Measurements from ENCODE around the gene SYS1. TPM values are rescaled to one million over a fixed set of nuclear protein-coding genes. Genes with fewer than 3 reads are reported as not detected.

SYS1 gene
- total RNA-seq, 1 donor from 2014 or later, result 25.2 TPM

DNA sequence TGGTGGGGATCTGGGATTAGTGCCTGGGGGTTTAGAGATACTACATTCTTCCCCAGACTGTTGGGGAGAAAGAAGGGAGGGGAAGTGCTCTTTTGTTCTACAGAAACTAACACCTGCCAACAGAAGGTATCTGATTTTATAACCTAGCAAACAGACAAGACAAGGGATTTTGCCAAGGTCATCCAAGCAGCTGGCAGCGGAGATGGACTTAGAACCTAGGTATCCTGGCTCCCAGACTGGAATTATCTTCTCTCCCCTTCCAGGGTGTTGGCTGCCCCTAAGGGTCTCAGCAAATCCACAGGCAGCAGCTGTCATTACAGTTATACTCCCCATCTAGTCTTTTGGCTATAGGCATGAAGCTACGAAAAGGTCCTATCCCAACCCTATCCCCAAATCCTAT is 23.2 kb upstream of the SYS1 start:
- Mint-ChIP-seq H3K27ac (ENCODE audit: unreplicated experiment) (peak overlapping the region; percentile 41), H3K27me3 (ENCODE audit: low read depth, unreplicated experiment) (no peaks in the 10 kb centered on the region), H3K9me3 (ENCODE audit: unreplicated experiment) (no peaks in the 10 kb centered on the region), H3K4me1 (ENCODE audit: low read depth, unreplicated experiment) (peaks cover 79% of the 10 kb centered on the region), H3K36me3 (ENCODE audit: low read depth, unreplicated experiment) (peaks cover 7% of the 10 kb centered on the region), H3K4me3 (ENCODE audit: unreplicated experiment) (peak overlapping the region; percentile 50)
- Histone ChIP-seq H3K4me1 (ENCODE audit: insufficient read depth, low read length) (peaks cover 85% of the 10 kb centered on the region), H3K9ac (ENCODE audit: low read length) (no peak overlapping the region), H3K79me2 (ENCODE audit: insufficient read depth, low read length) (peaks cover 85% of the 10 kb centered on the region), H3K36me3 (ENCODE audit: insufficient read depth, low read length) (peaks cover 14% of the 10 kb centered on the region), H3K4me3 (ENCODE audit: insufficient read depth, low read depth, low read length) (no peak overlapping the region), H3K9me3 (ENCODE audit: insufficient read depth, low read depth, low read length) (no peaks in the 10 kb centered on the region), H2AFZ (ENCODE audit: low read depth, low read length) (no peak overlapping the region), H3K27ac (ENCODE audit: low read depth, low read length) (no peak overlapping the region), H3K4me2 (ENCODE audit: low read length) (no peak overlapping the region), H3K27me3 (ENCODE audit: insufficient read depth, low read length) (no peaks in the 10 kb centered on the region), H4K20me1 (ENCODE audit: insufficient read depth, low read length) (peaks cover 37% of the 10 kb centered on the region)
- DNase-seq (ENCODE audit: low read depth) (no peak), FAIRE-seq (no peak)
- TF ChIP-seq EZH2 (IDR thresholded peaks at IDR 0.05; ENCODE audit: insufficient read depth, low read length), result no peak
- TF ChIP-seq, protein P1, sequence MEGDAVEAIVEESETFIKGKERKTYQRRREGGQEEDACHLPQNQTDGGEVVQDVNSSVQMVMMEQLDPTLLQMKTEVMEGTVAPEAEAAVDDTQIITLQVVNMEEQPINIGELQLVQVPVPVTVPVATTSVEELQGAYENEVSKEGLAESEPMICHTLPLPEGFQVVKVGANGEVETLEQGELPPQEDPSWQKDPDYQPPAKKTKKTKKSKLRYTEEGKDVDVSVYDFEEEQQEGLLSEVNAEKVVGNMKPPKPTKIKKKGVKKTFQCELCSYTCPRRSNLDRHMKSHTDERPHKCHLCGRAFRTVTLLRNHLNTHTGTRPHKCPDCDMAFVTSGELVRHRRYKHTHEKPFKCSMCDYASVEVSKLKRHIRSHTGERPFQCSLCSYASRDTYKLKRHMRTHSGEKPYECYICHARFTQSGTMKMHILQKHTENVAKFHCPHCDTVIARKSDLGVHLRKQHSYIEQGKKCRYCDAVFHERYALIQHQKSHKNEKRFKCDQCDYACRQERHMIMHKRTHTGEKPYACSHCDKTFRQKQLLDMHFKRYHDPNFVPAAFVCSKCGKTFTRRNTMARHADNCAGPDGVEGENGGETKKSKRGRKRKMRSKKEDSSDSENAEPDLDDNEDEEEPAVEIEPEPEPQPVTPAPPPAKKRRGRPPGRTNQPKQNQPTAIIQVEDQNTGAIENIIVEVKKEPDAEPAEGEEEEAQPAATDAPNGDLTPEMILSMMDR (IDR thresholded peaks at IDR 0.05; ENCODE audit: insufficient read depth, low read depth, low read length), result no peak

DNA sequence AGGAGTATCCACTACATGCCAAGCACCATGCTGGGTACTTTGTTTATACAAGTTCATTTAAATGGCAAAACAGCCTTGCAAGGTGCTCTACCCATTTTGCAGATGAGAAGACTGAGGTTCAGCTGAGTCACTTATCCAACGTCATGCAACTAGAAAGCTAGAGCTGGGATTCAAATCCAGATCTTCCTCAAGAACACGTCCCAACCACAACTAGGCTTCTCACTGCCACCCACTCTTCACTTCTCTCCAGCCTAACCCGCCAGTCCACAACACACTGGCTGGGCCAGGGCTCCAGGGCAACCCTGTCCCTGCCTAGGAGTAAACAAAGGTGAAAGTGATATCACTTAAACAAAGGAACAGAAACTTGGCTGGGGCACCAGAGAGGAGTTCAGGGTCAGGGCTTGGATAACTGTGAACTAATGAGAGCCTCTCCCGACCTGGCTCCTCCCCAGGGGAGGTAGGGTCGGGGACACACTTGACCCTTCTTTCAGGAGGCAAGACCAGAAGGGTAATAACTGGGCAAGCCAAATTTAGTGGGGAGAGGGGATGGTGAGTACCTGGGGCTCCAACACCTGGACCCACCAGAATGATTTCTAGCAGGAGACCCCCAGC is 22.6 kb upstream of the SYS1 start:
- peaks cover 7% of the 10 kb centered on the region for H3K36me3 Mint-ChIP-seq (ENCODE audit: low read depth, unreplicated experiment)
- no peaks in the 10 kb centered on the region for H3K27me3 ChIP-seq (ENCODE audit: insufficient read depth, low read length)
- peaks cover 40% of the 10 kb centered on the region for H4K20me1 ChIP-seq (ENCODE audit: insufficient read depth, low read length)
- H3K27me3 Mint-ChIP-seq (ENCODE audit: low read depth, unreplicated experiment), result no peaks in the 10 kb centered on the region
- H3K4me1 ChIP-seq (ENCODE audit: insufficient read depth, low read length), result peaks cover 91% of the 10 kb centered on the region
- no peak overlapping the region for H2AFZ ChIP-seq (ENCODE audit: low read depth, low read length)
- no peak for DNase-seq (ENCODE audit: low read depth)
- H3K9me3 ChIP-seq (ENCODE audit: insufficient read depth, low read depth, low read length), result no peaks in the 10 kb centered on the region
- peaks cover 85% of the 10 kb centered on the region for H3K79me2 ChIP-seq (ENCODE audit: insufficient read depth, low read length)
- H3K36me3 ChIP-seq (ENCODE audit: insufficient read depth, low read length), result peaks cover 11% of the 10 kb centered on the region
- H3K4me1 Mint-ChIP-seq (ENCODE audit: low read depth, unreplicated experiment), result peaks cover 84% of the 10 kb centered on the region
- H3K4me2 ChIP-seq (ENCODE audit: low read length), result no peak overlapping the region
- H3K27ac Mint-ChIP-seq (ENCODE audit: unreplicated experiment), result peak overlapping the region; percentile 89
- H3K9ac ChIP-seq (ENCODE audit: low read length), result no peak overlapping the region
- no peaks in the 10 kb centered on the region for H3K9me3 Mint-ChIP-seq (ENCODE audit: unreplicated experiment)
- no peak for TF ChIP-seq EZH2 (IDR thresholded peaks at IDR 0.05; ENCODE audit: insufficient read depth, low read length)
- TF ChIP-seq, protein P1 (IDR thresholded peaks at IDR 0.05; ENCODE audit: insufficient read depth, low read depth, low read length), result no peak
- peak overlapping the region; percentile 7 for H3K27ac ChIP-seq (ENCODE audit: low read depth, low read length)
- peak overlapping the region; percentile 54 for H3K4me3 Mint-ChIP-seq (ENCODE audit: unreplicated experiment)
- no peak overlapping the region for H3K4me3 ChIP-seq (ENCODE audit: insufficient read depth, low read depth, low read length)
- no peak for FAIRE-seq

DNA sequence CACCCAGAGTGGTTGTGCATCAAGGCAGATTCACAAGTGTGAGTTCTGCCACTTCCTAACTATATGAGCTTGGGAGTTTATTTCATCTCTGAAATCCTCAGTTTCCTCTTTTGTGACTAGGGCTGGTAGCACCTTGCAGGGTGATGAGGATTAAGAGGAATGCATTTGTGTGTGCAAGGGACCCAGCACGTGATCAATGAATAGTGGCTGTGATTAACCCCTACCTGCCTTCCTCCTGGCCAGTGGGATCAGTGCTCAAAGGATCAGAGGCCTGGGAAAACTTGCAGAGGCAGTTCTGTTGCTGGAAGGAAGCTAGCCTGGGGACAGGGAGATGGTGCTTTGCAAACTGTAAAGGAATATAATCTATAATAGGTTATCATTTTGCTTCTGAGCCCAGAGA is 22.0 kb upstream of the SYS1 start:
- Histone ChIP-seq H4K20me1 (ENCODE audit: insufficient read depth, low read length) (peaks cover 40% of the 10 kb centered on the region), H2AFZ (ENCODE audit: low read depth, low read length) (no peak overlapping the region), H3K4me2 (ENCODE audit: low read length) (no peak overlapping the region), H3K27ac (ENCODE audit: low read depth, low read length) (peak overlapping the region; percentile 93), H3K4me1 (ENCODE audit: insufficient read depth, low read length) (peaks cover 91% of the 10 kb centered on the region), H3K9me3 (ENCODE audit: insufficient read depth, low read depth, low read length) (no peaks in the 10 kb centered on the region), H3K9ac (ENCODE audit: low read length) (no peak overlapping the region), H3K4me3 (ENCODE audit: insufficient read depth, low read depth, low read length) (no peak overlapping the region), H3K79me2 (ENCODE audit: insufficient read depth, low read length) (peaks cover 85% of the 10 kb centered on the region), H3K27me3 (ENCODE audit: insufficient read depth, low read length) (no peaks in the 10 kb centered on the region), H3K36me3 (ENCODE audit: insufficient read depth, low read length) (peaks cover 8% of the 10 kb centered on the region)
- peak overlapping the region; percentile 54 for H3K4me3 Mint-ChIP-seq (ENCODE audit: unreplicated experiment)
- no peaks in the 10 kb centered on the region for H3K27me3 Mint-ChIP-seq (ENCODE audit: low read depth, unreplicated experiment)
- DNase-seq (ENCODE audit: low read depth), result no peak
- no peaks in the 10 kb centered on the region for H3K9me3 Mint-ChIP-seq (ENCODE audit: unreplicated experiment)
- H3K27ac Mint-ChIP-seq (ENCODE audit: unreplicated experiment), result peak overlapping the region; percentile 89
- TF ChIP-seq, protein P1 (IDR thresholded peaks at IDR 0.05; ENCODE audit: insufficient read depth, low read depth, low read length), result no peak
- no peak for TF ChIP-seq EZH2 (IDR thresholded peaks at IDR 0.05; ENCODE audit: insufficient read depth, low read length)
- H3K36me3 Mint-ChIP-seq (ENCODE audit: low read depth, unreplicated experiment), result peaks cover 4% of the 10 kb centered on the region
- no peak for FAIRE-seq
- H3K4me1 Mint-ChIP-seq (ENCODE audit: low read depth, unreplicated experiment), result peaks cover 83% of the 10 kb centered on the region
